ENCODE results near the gene PCDHB14. TPM values are rescaled to one million over a fixed set of nuclear protein-coding genes. Genes with fewer than 3 reads are reported as not detected.
"Not testable (repeated sequence)": the region's sequence is repeated elsewhere in the genome, so short reads cannot be mapped to it uniquely, and the experiment has no call there.

Gene PCDHB14
- polyA plus RNA-seq, 3 donors: 1.3 to 2.5 (median 1.4) TPM

- not testable (repeated sequence) for H3K27ac ChIP-seq (ENCODE audit: low read depth, low read length)
- 21 to 37% (median 36%) methylated on average over 20 to 25 of the region's 38 CpGs for WGBS, 3 donors
Measured at GRCh38 chr5:141201126-141201525, 22.0 kb upstream of the PCDHB14 start.

GRCh38 chr5:141201646-141202045, 21.5 kb upstream of the PCDHB14 start:
- H3K27ac ChIP-seq (ENCODE audit: low read depth, low read length): not testable (repeated sequence)
- WGBS, 3 donors: 29 to 35% (median 32%) methylated on average over 24 to 29 of the region's 35 CpGs

- WGBS, 3 donors: 17 to 21% (median 19%) methylated on average over 11 of the region's 11 CpGs
- no peak within 1 kb of the TSS for H3K27ac ChIP-seq (ENCODE audit: low read depth, low read length)
Measured at GRCh38 chr5:141208478-141208877, 14.7 kb upstream of the PCDHB14 start, which contains the start of gene PCDHB12. Gene PCDHB12 (plus strand): TSS chr5:141208719. CDS start chr5:141208908, 189 bp downstream.

- H3K27ac ChIP-seq (ENCODE audit: low read depth, low read length): not testable (repeated sequence)
- WGBS, 3 donors: 27 to 41% (median 37%) methylated on average over 35 to 38 of the region's 39 CpGs
Measured at GRCh38 chr5:141210281-141210680, 12.9 kb upstream of the PCDHB14 start.

GRCh38 chr5:141210849-141211248, 12.3 kb upstream of the PCDHB14 start:
- WGBS, 3 donors: 21 to 27% (median 27%) methylated on average over 17 to 20 of the region's 27 CpGs
- not testable (repeated sequence) for H3K27ac ChIP-seq (ENCODE audit: low read depth, low read length)

GRCh38 chr5:141213656-141214339, 9.3 kb upstream of the PCDHB14 start, which contains the start of gene PCDHB13:
Gene PCDHB13 (plus strand): TSS chr5:141213919. CDS start chr5:141214124, 205 bp downstream.
- 6 to 10% (median 9%) methylated on average over 12 to 13 of the region's 18 CpGs for WGBS, 3 donors
- H3K27ac ChIP-seq (ENCODE audit: low read depth, low read length): not testable (repeated sequence)

- not testable (repeated sequence) for H3K27ac ChIP-seq (ENCODE audit: low read depth, low read length)
- WGBS, 3 donors: 42 to 55% (median 52%) methylated on average over 10 to 11 of the region's 12 CpGs
Measured at GRCh38 chr5:141214583-141214982, 8.6 kb upstream of the PCDHB14 start.

GRCh38 chr5:141215504-141215903, 7.6 kb upstream of the PCDHB14 start:
- 28 to 34% (median 31%) methylated on average over 23 to 34 of the region's 40 CpGs for WGBS, 3 donors
- H3K27ac ChIP-seq (ENCODE audit: low read depth, low read length): not testable (repeated sequence)

GRCh38 chr5:141216035-141216434, 7.1 kb upstream of the PCDHB14 start:
- WGBS, 3 donors: 34 to 40% (median 35%) methylated on average over 10 to 18 of the region's 26 CpGs

GRCh38 chr5:141224844-141225243, 1.7 kb downstream of the PCDHB14 start:
- not testable (repeated sequence) for H3K27ac ChIP-seq (ENCODE audit: low read depth, low read length)
- 16 to 22% (median 21%) methylated on average over 25 to 33 of the region's 40 CpGs for WGBS, 3 donors

More at GRCh38 chr5:141216035-141216434, 7.1 kb upstream of the PCDHB14 start:
- not testable (repeated sequence) for H3K27ac ChIP-seq (ENCODE audit: low read depth, low read length)

- WGBS, 3 donors: 28 to 31% (median 28%) methylated on average over 15 to 30 of the region's 30 CpGs
- not testable (repeated sequence) for H3K27ac ChIP-seq (ENCODE audit: low read depth, low read length)
Measured at GRCh38 chr5:141225421-141225820, 2.3 kb downstream of the PCDHB14 start.

- H3K27ac ChIP-seq (ENCODE audit: low read depth, low read length): no peak overlapping the region
- WGBS, 3 donors: 4 to 10% (median 8%) methylated on average over 15 of the region's 15 CpGs
Measured at GRCh38 chr5:141234109-141234667, 11.0 kb downstream of the PCDHB14 start.

GRCh38 chr5:141235922-141236321, 12.8 kb downstream of the PCDHB14 start:
- WGBS, 3 donors: 22 to 28% (median 24%) methylated on average over 40 of the region's 40 CpGs
- not testable (repeated sequence) for H3K27ac ChIP-seq (ENCODE audit: low read depth, low read length)

GRCh38 chr5:141236516-141237313, 13.6 kb downstream of the PCDHB14 start:
- 19 to 20% (median 19%) methylated on average over 29 to 32 of the region's 32 CpGs for WGBS, 3 donors
- no peak overlapping the region for H3K27ac ChIP-seq (ENCODE audit: low read depth, low read length)

GRCh38 chr5:141241496-141241895, 18.4 kb downstream of the PCDHB14 start:
- 19 to 29% (median 22%) methylated on average over 43 of the region's 43 CpGs for WGBS, 3 donors
- H3K27ac ChIP-seq (ENCODE audit: low read depth, low read length): no peak overlapping the region

GRCh38 chr5:141245250-141245717, 22.1 kb downstream of the PCDHB14 start, which contains the start of gene PCDHB15:
Gene PCDHB15 (plus strand): TSS chr5:141245395. CDS start chr5:141245579, 184 bp downstream.
- WGBS, 3 donors: 7 to 10% (median 7%) methylated on average over 16 of the region's 16 CpGs
- H3K27ac ChIP-seq (ENCODE audit: low read depth, low read length): no peak within 1 kb of the TSS

GRCh38 chr5:141246971-141247370, 23.8 kb downstream of the PCDHB14 start:
- H3K27ac ChIP-seq (ENCODE audit: low read depth, low read length): not testable (repeated sequence)
- 34 to 43% (median 42%) methylated on average over 19 to 32 of the region's 42 CpGs for WGBS, 3 donors

- 42 to 45% (median 43%) methylated on average over 33 to 34 of the region's 34 CpGs for WGBS, 3 donors
Measured at GRCh38 chr5:141247434-141247833, 24.3 kb downstream of the PCDHB14 start.

GRCh38 chr5:141250576-141250975, 27.4 kb downstream of the PCDHB14 start:
- H3K27ac ChIP-seq (ENCODE audit: low read depth, low read length): no peak overlapping the region

More at GRCh38 chr5:141247434-141247833, 24.3 kb downstream of the PCDHB14 start:
- H3K27ac ChIP-seq (ENCODE audit: low read depth, low read length): not testable (repeated sequence)

Measured in adipose tissue (tissue), 3 donors.